ENCODE results near the gene ABHD5. TPM values are rescaled to one million over a fixed set of nuclear protein-coding genes. Genes with fewer than 3 reads are reported as not detected.

The ABHD5 gene
- total and polyA plus RNA-seq, 2 experiments from 2014 or later: 32.3 to 45.5 TPM

GRCh38 chr3:43710607-43711006 is 19.9 kb downstream of the ABHD5 start:
- H3K9me3 ChIP-seq (ENCODE audit: low read depth): no peaks in the 10 kb centered on the region
- H3K79me2 ChIP-seq (ENCODE audit: insufficient read depth): no peaks in the 10 kb centered on the region
- H3K4me1 ChIP-seq (ENCODE audit: insufficient read depth): peaks cover 27% of the 10 kb centered on the region
- H3K36me3 ChIP-seq (ENCODE audit: low read depth): peaks cover 5% of the 10 kb centered on the region; the same call in 1 of the 2 replicates
- no peak overlapping the region for H2AFZ ChIP-seq
- H4K20me1 ChIP-seq (ENCODE audit: insufficient read depth): no peaks in the 10 kb centered on the region
- H3K4me2 ChIP-seq (ENCODE audit: unreplicated experiment): no peak overlapping the region
- in situ Hi-C loops (cut with MboI): no loop called here
- no peak for TF ChIP-seq EZH2phosphoT487 (IDR thresholded peaks at IDR 0.05; ENCODE audit: insufficient read depth, low read depth)
- no peak for TF ChIP-seq EZH2 (IDR thresholded peaks at IDR 0.05; ENCODE audit: insufficient read depth, poor library complexity, severe bottlenecking)
- no peak overlapping the region for H3K9ac ChIP-seq
- DNase-seq: no peak
- no peaks in the 10 kb centered on the region for H3K9me2 ChIP-seq (ENCODE audit: insufficient read depth)
- peaks cover 20% of the 10 kb centered on the region; the same call in 1 of the 2 replicates for H3F3A ChIP-seq (ENCODE audit: insufficient read depth)
- H3K27me3 ChIP-seq (replicated peaks; ENCODE audit: insufficient read depth): no peaks in the 10 kb centered on the region
- no peak overlapping the region for H3K4me3 ChIP-seq
- no peak overlapping the region for H3K27ac ChIP-seq

GRCh38 chr3:43718296-43718695 is 27.6 kb downstream of the ABHD5 start:
- no peak overlapping the region for H3K27ac ChIP-seq
- H3K9ac ChIP-seq: no peak overlapping the region
- H2AFZ ChIP-seq: no peak overlapping the region
- no peak for DNase-seq
- no peaks in the 10 kb centered on the region for H3K9me3 ChIP-seq (ENCODE audit: low read depth)
- TF ChIP-seq EZH2phosphoT487 (IDR thresholded peaks at IDR 0.05; ENCODE audit: insufficient read depth, low read depth) (no peak), EZH2 (IDR thresholded peaks at IDR 0.05; ENCODE audit: insufficient read depth, poor library complexity, severe bottlenecking) (no peak)
- H3K4me3 ChIP-seq: no peak overlapping the region
- H4K20me1 ChIP-seq (ENCODE audit: insufficient read depth): no peaks in the 10 kb centered on the region
- in situ Hi-C loops (cut with MboI): no loop called here
- WGBS, 2 experiments (ENCODE audit: low coverage in 1 of 2, low lambda C conversion rate in 2 of 2, missing lambda C conversion rate in 2 of 2): 96 to 99% methylated on average over 2 of the region's 2 CpGs
- H3K4me2 ChIP-seq (ENCODE audit: unreplicated experiment): no peak overlapping the region
- no peaks in the 10 kb centered on the region for H3K27me3 ChIP-seq (replicated peaks; ENCODE audit: insufficient read depth)
- H3K9me2 ChIP-seq (ENCODE audit: insufficient read depth): no peaks in the 10 kb centered on the region
- H3F3A ChIP-seq (ENCODE audit: insufficient read depth): peaks cover 17% of the 10 kb centered on the region
- H3K4me1 ChIP-seq (ENCODE audit: insufficient read depth): peaks cover 13% of the 10 kb centered on the region
- no peaks in the 10 kb centered on the region for H3K79me2 ChIP-seq (ENCODE audit: insufficient read depth)
- peaks cover 22% of the 10 kb centered on the region for H3K36me3 ChIP-seq (ENCODE audit: low read depth)

GRCh38 chr3:43723121-43723734 is 32.5 kb downstream of the ABHD5 start:
- Histone ChIP-seq H3K9me3 (ENCODE audit: low read depth) (no peaks in the 10 kb centered on the region), H4K20me1 (ENCODE audit: insufficient read depth) (no peaks in the 10 kb centered on the region), H3K9ac (peak overlapping the region; percentile 63), H3K4me3 (no peak overlapping the region), H3F3A (ENCODE audit: insufficient read depth) (peaks cover 50% of the 10 kb centered on the region), H3K4me1 (ENCODE audit: insufficient read depth) (peaks cover 38% of the 10 kb centered on the region), H3K27me3 (replicated peaks; ENCODE audit: insufficient read depth) (no peaks in the 10 kb centered on the region), H3K79me2 (ENCODE audit: insufficient read depth) (no peaks in the 10 kb centered on the region), H3K4me2 (ENCODE audit: unreplicated experiment) (peak overlapping the region; percentile 38), H2AFZ (no peak overlapping the region), H3K9me2 (ENCODE audit: insufficient read depth) (no peaks in the 10 kb centered on the region), H3K27ac (peak overlapping the region; percentile 88), H3K36me3 (ENCODE audit: low read depth) (peaks cover 18% of the 10 kb centered on the region; the same call in 1 of the 2 replicates)
- TF ChIP-seq EZH2 (IDR thresholded peaks at IDR 0.05; ENCODE audit: insufficient read depth, poor library complexity, severe bottlenecking): no peak
- in situ Hi-C loops (cut with MboI): no loop called here
- DNase-seq: peak; percentile 76
- 32 to 35% methylated on average over 3 of the region's 3 CpGs for WGBS, 2 experiments (ENCODE audit: low coverage in 1 of 2, low lambda C conversion rate in 2 of 2, missing lambda C conversion rate in 2 of 2)

- no peak overlapping the region for H3K4me2 ChIP-seq (ENCODE audit: unreplicated experiment)
- H3K79me2 ChIP-seq (ENCODE audit: insufficient read depth): no peaks in the 10 kb centered on the region
- DNase-seq: peak; percentile 80
- peaks cover 54% of the 10 kb centered on the region for H3F3A ChIP-seq (ENCODE audit: insufficient read depth)
- peaks cover 44% of the 10 kb centered on the region for H3K4me1 ChIP-seq (ENCODE audit: insufficient read depth)
- peak overlapping the region; percentile 66 for H3K27ac ChIP-seq
- no peak for TF ChIP-seq EZH2phosphoT487 (IDR thresholded peaks at IDR 0.05; ENCODE audit: insufficient read depth, low read depth)
- TF ChIP-seq EZH2 (IDR thresholded peaks at IDR 0.05; ENCODE audit: insufficient read depth, poor library complexity, severe bottlenecking): no peak
- WGBS, 2 experiments (ENCODE audit: low coverage in 1 of 2, low lambda C conversion rate in 2 of 2, missing lambda C conversion rate in 2 of 2): 77 to 80% methylated on average over 4 of the region's 4 CpGs
- in situ Hi-C loops (cut with MboI): no loop called here
- H3K9me3 ChIP-seq (ENCODE audit: low read depth): no peaks in the 10 kb centered on the region
- H3K9me2 ChIP-seq (ENCODE audit: insufficient read depth): no peaks in the 10 kb centered on the region
- no peaks in the 10 kb centered on the region for H3K36me3 ChIP-seq (ENCODE audit: low read depth)
- H2AFZ ChIP-seq: no peak overlapping the region
- H3K9ac ChIP-seq: no peak overlapping the region
- H3K27me3 ChIP-seq (replicated peaks; ENCODE audit: insufficient read depth): no peaks in the 10 kb centered on the region
- H3K4me3 ChIP-seq: no peak overlapping the region
- H4K20me1 ChIP-seq (ENCODE audit: insufficient read depth): no peaks in the 10 kb centered on the region
Observed at GRCh38 chr3:43726521-43726920, 35.8 kb downstream of the ABHD5 start.

Measured in GM23248 (cell line).